Kidney (tissue), 14 donors: ENCODE measurements around the gene CTTNBP2. TPM values are rescaled to one million over a fixed set of nuclear protein-coding genes. Genes with fewer than 3 reads are reported as not detected.

Experiments used
- DNase-seq, 5 donors: peaks; one replicate each; pipeline ENCODE4 v3.0.0-alpha.2; 2013 to 2020
- FAIRE-seq: peaks from 2 replicates; lab custom pipeline; 2012; peaks lifted over from hg19 to GRCh38; lab: Jason Lieb, UNC
- H3K27ac ChIP-seq, 2 donors: one replicate each; pipeline ENCODE4 v1.7.0; 2013; ENCODE audit warnings: low read depth in 2 of 2, low read length in 2 of 2, inconsistent platforms in 1 of 2
- H3K27me3 ChIP-seq: one replicate; pipeline ENCODE4 v1.7.1; 2013; ENCODE audit warnings: low read length, inconsistent platforms; ENCODE audit not compliant: control insufficient read depth, insufficient read depth
- H3K36me3 ChIP-seq, 3 donors: one replicate each; pipeline versions ENCODE4 v1.7.0 to v1.7.1; 2013; ENCODE audit warnings: low read length in 3 of 3, control low read depth in 1 of 3, inconsistent platforms in 1 of 3; ENCODE audit not compliant: insufficient read depth in 3 of 3, control insufficient read depth in 2 of 3
- H3K4me1 ChIP-seq, 3 donors: one replicate each; pipeline versions ENCODE4 v1.7.0 to v1.7.1; 2013; ENCODE audit warnings: low read length in 3 of 3, inconsistent platforms in 1 of 3, low read depth in 1 of 3; ENCODE audit not compliant: control insufficient read depth in 2 of 3, insufficient read depth in 2 of 3
- H3K4me3 ChIP-seq, 3 donors: one replicate each; pipeline versions ENCODE4 v1.7.0 to v1.8.1; 2013; ENCODE audit warnings: low read length in 3 of 3, control low read depth in 1 of 3, inconsistent platforms in 1 of 3
- H3K9ac ChIP-seq, 3 donors: one replicate each; pipeline versions ENCODE4 v1.7.0 to v1.7.1; 2013; ENCODE audit warnings: low read length in 3 of 3, control low read depth in 1 of 3, inconsistent platforms in 1 of 3
- H3K9me3 ChIP-seq, 3 donors: one replicate each; pipeline versions ENCODE4 v1.7.0 to v1.7.1; 2013; ENCODE audit warnings: low read length in 3 of 3, control low read depth in 1 of 3, inconsistent platforms in 1 of 3; ENCODE audit not compliant: control insufficient read depth in 2 of 3, insufficient read depth in 1 of 3
- intact Hi-C: fragments of 100-400 bp; cut with DNase I; formaldehyde crosslinking; loops from one replicate; pipeline ENCODE4 v1.11.1; 2022
- polyA plus RNA-seq: library from polyadenylated mRNA; stranded (reverse); fragments of 350-450 nt; fragmentation: Illumina TruSeq; extraction: RNeasy Lipid Tissue Mini Kit (QIAGEN cat#74804); gene quantifications from one replicate; pipeline ENCODE4 v1.2.3, GENCODE V29; 2014; ENCODE audit warnings: low read depth, low replicate concordance; ENCODE audit not compliant: insufficient read depth
- total RNA-seq: library from RNA; stranded (reverse); fragmentation: NEBNext Ultra II Directional; extraction: Animal tissue kit (Norgen Biotek cat#: 25700); gene quantifications from one replicate; pipeline ENCODE4 v1.2.1, GENCODE V29; 2021
- TF ChIP-seq, protein P1 (sequence below): IDR thresholded peaks from 3 replicates; pipeline ENCODE4 v1.5.1; 2012; ENCODE audit warnings: mild to moderate bottlenecking, moderate library complexity, borderline replicate concordance; ENCODE audit not compliant: insufficient read depth; ENCODE audit errors: extremely low read depth
- donor health status: control.
- donor health status: control.
- donor health status: control.
- donor health status: control.
- donor health status: control.
- donor health status: DM: yes; HTN: yes; CAD: no.
- donor health status: Normal renal cell carcinoma (clear cell type).

The CTTNBP2 gene
- total and polyA plus RNA-seq, 2 donors from 2014 or later: 3.8 to 41.1 TPM

DNA sequence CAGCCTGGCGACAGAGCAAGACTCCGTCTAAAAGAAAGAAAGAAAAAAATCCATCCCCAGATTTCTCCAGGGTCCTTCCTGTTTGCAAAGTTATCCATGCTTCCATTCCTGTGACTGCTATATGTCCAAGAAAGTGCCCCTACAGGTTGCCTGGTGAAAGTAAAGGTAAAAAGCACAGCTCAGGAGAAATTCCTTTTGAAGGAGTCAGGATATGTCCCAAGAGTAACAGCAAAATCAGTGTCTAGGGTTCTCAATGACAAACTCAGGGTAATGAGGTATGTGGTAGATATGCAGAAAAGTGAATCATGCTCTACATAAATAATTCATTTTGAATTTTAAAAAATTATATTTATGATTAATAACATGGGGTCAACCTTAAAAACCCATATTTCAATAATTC is 91.5 kb downstream of the CTTNBP2 start:
- H3K27ac ChIP-seq: no peak overlapping the region
- TF ChIP-seq, protein P1, sequence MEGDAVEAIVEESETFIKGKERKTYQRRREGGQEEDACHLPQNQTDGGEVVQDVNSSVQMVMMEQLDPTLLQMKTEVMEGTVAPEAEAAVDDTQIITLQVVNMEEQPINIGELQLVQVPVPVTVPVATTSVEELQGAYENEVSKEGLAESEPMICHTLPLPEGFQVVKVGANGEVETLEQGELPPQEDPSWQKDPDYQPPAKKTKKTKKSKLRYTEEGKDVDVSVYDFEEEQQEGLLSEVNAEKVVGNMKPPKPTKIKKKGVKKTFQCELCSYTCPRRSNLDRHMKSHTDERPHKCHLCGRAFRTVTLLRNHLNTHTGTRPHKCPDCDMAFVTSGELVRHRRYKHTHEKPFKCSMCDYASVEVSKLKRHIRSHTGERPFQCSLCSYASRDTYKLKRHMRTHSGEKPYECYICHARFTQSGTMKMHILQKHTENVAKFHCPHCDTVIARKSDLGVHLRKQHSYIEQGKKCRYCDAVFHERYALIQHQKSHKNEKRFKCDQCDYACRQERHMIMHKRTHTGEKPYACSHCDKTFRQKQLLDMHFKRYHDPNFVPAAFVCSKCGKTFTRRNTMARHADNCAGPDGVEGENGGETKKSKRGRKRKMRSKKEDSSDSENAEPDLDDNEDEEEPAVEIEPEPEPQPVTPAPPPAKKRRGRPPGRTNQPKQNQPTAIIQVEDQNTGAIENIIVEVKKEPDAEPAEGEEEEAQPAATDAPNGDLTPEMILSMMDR: no peak
- peaks cover 0 to 5% (median under 1%) of the 10 kb centered on the region in 3 donors for H3K4me1 ChIP-seq
- DNase-seq (no peak), FAIRE-seq (no peak)
- no peak overlapping the region for H3K9ac ChIP-seq
- no peak overlapping the region for H3K4me3 ChIP-seq
- intact Hi-C loops: no loop called here
- no peaks in the 10 kb centered on the region for H3K27me3 ChIP-seq
- no peaks in the 10 kb centered on the region for H3K9me3 ChIP-seq
- H3K36me3 ChIP-seq: no peaks in the 10 kb centered on the region

GRCh38 chr7:117780832-117781231 is 92.4 kb downstream of the CTTNBP2 start:
- no peak overlapping the region for H3K4me3 ChIP-seq
- FAIRE-seq (no peak), DNase-seq (no peak)
- H3K4me1 ChIP-seq: peaks cover 0 to 5% (median 5%) of the 10 kb centered on the region in 3 donors
- TF ChIP-seq, protein P1: no peak
- no peak overlapping the region for H3K9ac ChIP-seq
- H3K9me3 ChIP-seq: no peaks in the 10 kb centered on the region
- no peaks in the 10 kb centered on the region for H3K27me3 ChIP-seq
- intact Hi-C loops: no loop called here
- H3K36me3 ChIP-seq: no peaks in the 10 kb centered on the region
- H3K27ac ChIP-seq: no peak overlapping the region

- no peaks in the 10 kb centered on the region for H3K9me3 ChIP-seq
- no peak for FAIRE-seq
- peak in 3 of 5 donors; percentile 19 to 62 (median 50) for DNase-seq
- H3K4me1 ChIP-seq: peaks cover 0 to 14% (median 4%) of the 10 kb centered on the region in 3 donors
- no peak overlapping the region for H3K4me3 ChIP-seq
- intact Hi-C loops: no loop called here
- H3K36me3 ChIP-seq: no peaks in the 10 kb centered on the region
- peak overlapping the region in 1 of 2 donors; percentile 19 for H3K27ac ChIP-seq
- TF ChIP-seq, protein P1: no peak
- no peak overlapping the region for H3K9ac ChIP-seq
- H3K27me3 ChIP-seq: no peaks in the 10 kb centered on the region
Observed at GRCh38 chr7:117777335-117778142, 95.7 kb downstream of the CTTNBP2 start.
